Measurements from ENCODE around the gene MROH7. TPM values are rescaled to one million over a fixed set of nuclear protein-coding genes. Genes with fewer than 3 reads are reported as not detected.

The MROH7 gene
- total RNA-seq, 3 donors from 2014 or later, result 0.08 TPM; not detected in 2

- Mint-ChIP-seq H3K4me3 (no peak overlapping the region), H3K36me3 (ENCODE audit: insufficient read depth) (no peaks in the 10 kb centered on the region), H3K9me3 (no peaks in the 10 kb centered on the region), H3K27me3 (ENCODE audit: low read depth) (no peaks in the 10 kb centered on the region), H3K4me1 (ENCODE audit: low read depth) (no peaks in the 10 kb centered on the region)
- no peak for ATAC-seq
- no peak for DNase-seq
Measured at GRCh38 chr1:54683453-54683852, 41.9 kb downstream of the MROH7 start.

- no peaks in the 10 kb centered on the region for H3K4me1 Mint-ChIP-seq (ENCODE audit: low read depth)
Measured at GRCh38 chr1:54685335-54685905, 43.8 kb downstream of the MROH7 start.

GRCh38 chr1:54686155-54686554 lies 44.6 kb downstream of the MROH7 start:
- no peak for ATAC-seq
- H3K4me1 Mint-ChIP-seq (ENCODE audit: low read depth), result no peaks in the 10 kb centered on the region
- DNase-seq, result no peak
- H3K36me3 Mint-ChIP-seq (ENCODE audit: insufficient read depth), result no peaks in the 10 kb centered on the region
- peaks cover 2% of the 10 kb centered on the region for H3K27me3 Mint-ChIP-seq (ENCODE audit: low read depth)
- H3K4me3 Mint-ChIP-seq, result no peak overlapping the region
- H3K9me3 Mint-ChIP-seq, result no peaks in the 10 kb centered on the region

More at GRCh38 chr1:54685335-54685905, 43.8 kb downstream of the MROH7 start:
- H3K4me3 Mint-ChIP-seq, result no peak overlapping the region
- H3K36me3 Mint-ChIP-seq (ENCODE audit: insufficient read depth), result no peaks in the 10 kb centered on the region
- no peaks in the 10 kb centered on the region for H3K9me3 Mint-ChIP-seq
- DNase-seq (no peak), ATAC-seq (no peak)
- peaks cover 2% of the 10 kb centered on the region for H3K27me3 Mint-ChIP-seq (ENCODE audit: low read depth)

GRCh38 chr1:54694771-54695170 lies 53.2 kb downstream of the MROH7 start:
- DNase-seq, result no peak
- Mint-ChIP-seq H3K9me3 (no peaks in the 10 kb centered on the region), H3K36me3 (ENCODE audit: insufficient read depth) (no peaks in the 10 kb centered on the region), H3K4me3 (no peak overlapping the region), H3K4me1 (ENCODE audit: low read depth) (peaks cover 3% of the 10 kb centered on the region), H3K27me3 (ENCODE audit: low read depth) (peaks cover 13% of the 10 kb centered on the region)
- no peak for ATAC-seq

DNA sequence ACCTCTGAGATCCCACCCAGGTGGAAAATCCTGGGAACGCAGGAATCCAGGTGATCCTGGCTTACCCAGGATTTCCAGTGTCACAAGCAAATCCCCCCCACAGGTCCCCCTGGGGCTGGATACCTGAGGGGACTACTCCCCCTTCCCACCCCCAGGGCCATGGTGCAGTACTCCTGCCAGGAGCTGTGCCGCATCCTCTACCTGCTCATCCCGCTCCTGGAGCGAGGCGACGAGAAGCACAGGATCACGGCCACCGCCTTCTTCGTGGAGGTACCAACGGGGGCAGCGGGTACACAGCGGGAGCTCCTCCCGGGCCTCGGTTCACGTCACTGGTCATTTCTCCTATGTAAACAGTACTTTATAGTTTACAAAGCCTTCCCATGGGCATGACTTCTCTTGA lies 53.6 kb downstream of the MROH7 start:
- H3K36me3 Mint-ChIP-seq (ENCODE audit: insufficient read depth), result no peaks in the 10 kb centered on the region
- no peaks in the 10 kb centered on the region for H3K9me3 Mint-ChIP-seq
- DNase-seq, result no peak
- ATAC-seq, result no peak
- no peak overlapping the region for H3K4me3 Mint-ChIP-seq
- peaks cover 3% of the 10 kb centered on the region for H3K4me1 Mint-ChIP-seq (ENCODE audit: low read depth)
- H3K27me3 Mint-ChIP-seq (ENCODE audit: low read depth), result peaks cover 13% of the 10 kb centered on the region

GRCh38 chr1:54695764-54696163 lies 54.2 kb downstream of the MROH7 start:
- H3K36me3 Mint-ChIP-seq (ENCODE audit: insufficient read depth), result no peaks in the 10 kb centered on the region
- no peaks in the 10 kb centered on the region for H3K9me3 Mint-ChIP-seq
- no peak for DNase-seq
- H3K4me3 Mint-ChIP-seq, result no peak overlapping the region
- peak in 1 of 2 donors; percentile 56 for ATAC-seq
- H3K27me3 Mint-ChIP-seq (ENCODE audit: low read depth), result peaks cover 13% of the 10 kb centered on the region
- H3K4me1 Mint-ChIP-seq (ENCODE audit: low read depth), result peaks cover 3% of the 10 kb centered on the region

DNA sequence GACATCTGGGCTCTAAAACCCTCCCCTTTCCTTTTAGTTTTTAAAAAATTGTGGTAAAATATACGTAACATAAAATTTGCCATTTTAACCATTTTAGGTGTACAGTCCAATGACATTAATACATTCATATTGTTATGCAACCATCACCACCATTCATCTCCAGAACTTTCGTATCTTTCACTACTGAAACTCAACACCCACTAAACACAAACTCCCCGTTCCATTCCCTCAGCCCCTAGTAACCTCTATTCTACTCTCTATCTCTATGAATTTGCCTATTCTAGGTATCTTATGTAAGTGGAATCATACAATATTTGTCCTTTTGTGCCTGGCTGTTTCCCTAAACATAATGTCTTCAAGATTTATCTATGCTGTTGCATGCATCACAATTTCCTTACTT lies 54.7 kb downstream of the MROH7 start:
- H3K36me3 Mint-ChIP-seq (ENCODE audit: insufficient read depth), result no peaks in the 10 kb centered on the region
- DNase-seq, result no peak
- H3K27me3 Mint-ChIP-seq (ENCODE audit: low read depth), result peaks cover 13% of the 10 kb centered on the region
- no peak overlapping the region for H3K4me3 Mint-ChIP-seq
- H3K9me3 Mint-ChIP-seq, result no peaks in the 10 kb centered on the region
- no peak for ATAC-seq
- peaks cover 3% of the 10 kb centered on the region for H3K4me1 Mint-ChIP-seq (ENCODE audit: low read depth)

DNA sequence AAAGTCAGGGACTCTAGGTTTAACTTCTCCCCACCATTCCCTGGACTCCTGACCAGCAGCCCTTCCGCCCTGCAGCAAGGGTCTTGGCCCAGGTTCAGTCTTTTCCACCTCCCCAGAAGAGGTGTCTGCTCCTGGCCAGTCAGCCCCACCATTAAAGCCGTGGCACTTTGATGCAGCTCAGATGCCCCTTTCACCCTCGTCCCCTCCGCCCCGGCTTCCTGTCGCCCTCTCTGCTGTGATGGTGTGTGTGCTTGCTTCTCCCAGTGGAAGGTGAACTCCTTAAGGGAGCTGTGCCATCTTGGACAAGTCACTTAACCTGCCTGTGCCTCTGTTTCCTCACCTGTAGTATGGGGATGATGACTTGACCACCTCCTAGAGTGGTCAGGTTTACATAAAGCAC lies 56.3 kb downstream of the MROH7 start:
- H3K27me3 Mint-ChIP-seq (ENCODE audit: low read depth), result peaks cover 11% of the 10 kb centered on the region
- DNase-seq (no peak), ATAC-seq (no peak)
- H3K36me3 Mint-ChIP-seq (ENCODE audit: insufficient read depth), result no peaks in the 10 kb centered on the region
- H3K4me1 Mint-ChIP-seq (ENCODE audit: low read depth), result peaks cover 3% of the 10 kb centered on the region
- no peaks in the 10 kb centered on the region for H3K9me3 Mint-ChIP-seq
- no peak overlapping the region for H3K4me3 Mint-ChIP-seq

DNA sequence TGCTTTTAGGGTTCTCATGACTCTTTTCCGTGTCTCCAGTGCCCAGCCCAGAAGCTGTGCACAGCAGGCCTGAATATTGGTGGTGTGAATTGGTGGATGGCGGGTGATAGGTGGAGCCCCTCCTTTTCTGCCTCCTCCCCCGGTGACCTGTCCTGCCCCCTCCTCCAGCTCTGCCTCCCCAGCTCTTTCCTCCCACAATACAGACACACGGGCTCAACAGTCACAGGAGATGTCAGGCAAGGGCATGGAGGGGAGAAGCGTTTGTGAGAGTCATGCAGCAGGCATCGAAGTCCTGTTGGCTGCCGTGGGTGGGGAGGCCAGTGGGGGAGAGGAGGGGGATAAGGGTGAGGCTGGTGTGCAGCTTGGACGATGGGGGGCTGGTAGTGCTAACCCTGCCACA lies 56.8 kb downstream of the MROH7 start:
- DNase-seq, result no peak
- H3K36me3 Mint-ChIP-seq (ENCODE audit: insufficient read depth), result no peaks in the 10 kb centered on the region
- no peak overlapping the region for H3K4me3 Mint-ChIP-seq
- H3K4me1 Mint-ChIP-seq (ENCODE audit: low read depth), result peaks cover 3% of the 10 kb centered on the region
- peaks cover 11% of the 10 kb centered on the region for H3K27me3 Mint-ChIP-seq (ENCODE audit: low read depth)
- no peak for ATAC-seq
- H3K9me3 Mint-ChIP-seq, result no peaks in the 10 kb centered on the region

GRCh38 chr1:54699936-54700525 lies 58.4 kb downstream of the MROH7 start:
- DNase-seq (no peak), ATAC-seq (no peak)
- Mint-ChIP-seq H3K27me3 (ENCODE audit: low read depth) (peaks cover 11% of the 10 kb centered on the region), H3K9me3 (no peaks in the 10 kb centered on the region), H3K36me3 (ENCODE audit: insufficient read depth) (no peaks in the 10 kb centered on the region), H3K4me3 (no peak overlapping the region), H3K4me1 (ENCODE audit: low read depth) (peaks cover 3% of the 10 kb centered on the region)

GRCh38 chr1:54701066-54701465 lies 59.5 kb downstream of the MROH7 start:
- H3K27me3 Mint-ChIP-seq (ENCODE audit: low read depth), result peaks cover 13% of the 10 kb centered on the region
- no peak for ATAC-seq
- DNase-seq, result no peak
- H3K4me3 Mint-ChIP-seq, result no peak overlapping the region
- H3K9me3 Mint-ChIP-seq, result no peaks in the 10 kb centered on the region
- H3K4me1 Mint-ChIP-seq (ENCODE audit: low read depth), result peaks cover 3% of the 10 kb centered on the region
- H3K36me3 Mint-ChIP-seq (ENCODE audit: insufficient read depth), result no peaks in the 10 kb centered on the region

DNA sequence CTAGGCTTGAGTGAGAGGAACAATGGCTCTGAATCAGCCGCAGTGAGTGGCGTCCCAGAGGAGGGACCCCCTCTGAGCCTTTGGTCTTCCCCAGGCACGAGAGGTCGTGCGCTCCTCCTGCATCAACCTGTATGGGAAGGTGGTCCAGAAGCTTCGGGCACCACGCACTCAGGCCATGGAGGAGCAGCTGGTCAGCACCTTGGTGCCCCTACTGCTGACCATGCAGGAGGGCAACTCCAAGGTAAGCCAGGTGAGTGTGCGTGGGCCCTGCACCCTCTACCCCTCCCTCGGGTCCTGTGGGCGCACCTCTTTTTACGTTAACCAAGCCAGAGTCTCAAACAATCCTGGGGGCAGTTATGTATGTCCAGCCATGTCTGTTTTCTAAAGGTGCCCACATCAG lies 60.4 kb downstream of the MROH7 start:
- H3K9me3 Mint-ChIP-seq, result no peaks in the 10 kb centered on the region
- no peaks in the 10 kb centered on the region for H3K36me3 Mint-ChIP-seq (ENCODE audit: insufficient read depth)

DNA sequence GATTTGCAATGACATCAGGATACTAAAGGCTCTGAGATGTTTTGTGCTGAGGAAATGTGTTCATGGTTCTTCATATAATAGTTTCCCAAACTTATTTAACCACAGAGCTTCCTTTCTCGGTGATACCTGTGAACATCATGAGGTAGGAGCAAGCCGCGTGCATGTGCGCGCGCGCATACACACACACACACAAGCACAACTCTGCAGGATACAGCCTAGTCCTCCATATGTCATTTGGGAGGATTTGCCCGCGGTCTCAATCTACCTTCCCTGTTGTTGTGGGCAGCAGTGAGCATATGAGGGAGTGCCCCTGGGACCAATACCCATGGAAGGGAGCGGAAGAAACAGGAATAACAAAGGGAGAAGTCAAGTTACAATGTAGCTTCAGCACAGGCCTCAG lies 61.9 kb downstream of the MROH7 start:
- DNase-seq (no peak), ATAC-seq (no peak)
- Mint-ChIP-seq H3K36me3 (ENCODE audit: insufficient read depth) (no peaks in the 10 kb centered on the region), H3K4me3 (no peak overlapping the region), H3K27me3 (ENCODE audit: low read depth) (peaks cover 13% of the 10 kb centered on the region), H3K9me3 (no peaks in the 10 kb centered on the region), H3K4me1 (ENCODE audit: low read depth) (no peaks in the 10 kb centered on the region)

More for the DNA sequence above, 60.4 kb downstream of the MROH7 start:
- Mint-ChIP-seq H3K4me1 (ENCODE audit: low read depth) (no peaks in the 10 kb centered on the region), H3K27me3 (ENCODE audit: low read depth) (peaks cover 12% of the 10 kb centered on the region), H3K4me3 (no peak overlapping the region)
- ATAC-seq (no peak), DNase-seq (no peak)

GRCh38 chr1:54705153-54705552 lies 63.6 kb downstream of the MROH7 start:
- Mint-ChIP-seq H3K36me3 (ENCODE audit: insufficient read depth) (no peaks in the 10 kb centered on the region), H3K4me1 (ENCODE audit: low read depth) (no peaks in the 10 kb centered on the region), H3K9me3 (no peaks in the 10 kb centered on the region), H3K27me3 (ENCODE audit: low read depth) (peaks cover 16% of the 10 kb centered on the region), H3K4me3 (no peak overlapping the region)
- DNase-seq (no peak), ATAC-seq (no peak)

DNA sequence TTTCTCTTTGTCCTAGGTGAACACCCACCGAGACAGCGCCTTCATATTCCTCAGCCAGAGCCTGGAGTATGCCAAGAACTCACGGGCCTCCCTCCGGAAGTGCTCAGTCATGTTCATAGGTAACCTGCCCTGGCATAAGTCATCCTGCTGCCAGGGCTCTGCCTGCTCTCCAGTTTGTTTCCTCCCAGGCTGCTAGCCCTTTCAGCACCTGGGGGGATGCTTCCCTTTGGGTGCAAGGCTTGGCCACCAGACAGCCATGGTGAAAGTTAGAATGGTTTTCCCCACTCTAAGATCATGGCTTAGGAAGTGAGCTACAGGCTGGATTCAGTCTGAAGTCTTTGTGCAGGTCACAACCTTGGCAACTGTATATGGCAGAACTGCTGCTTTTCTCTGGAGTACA lies 64.8 kb downstream of the MROH7 start:
- Mint-ChIP-seq H3K9me3 (no peaks in the 10 kb centered on the region), H3K4me1 (ENCODE audit: low read depth) (no peaks in the 10 kb centered on the region), H3K36me3 (ENCODE audit: insufficient read depth) (no peaks in the 10 kb centered on the region), H3K27me3 (ENCODE audit: low read depth) (peaks cover 16% of the 10 kb centered on the region), H3K4me3 (no peak overlapping the region)
- DNase-seq, result no peak
- ATAC-seq, result no peak
